SK-N-SH treated with all-trans-retinoic acid at 6 μM for 48 hours (cell line): ENCODE data around the gene STPG1.

Experiments
- ARNTL ChIP-seq: fragments of 450-650 bp; formaldehyde crosslinking; IDR thresholded peaks from 2 replicates; pipeline ENCODE4 v1.5.0; 2020; ENCODE audit warnings: low read depth, mild to moderate bottlenecking, moderate library complexity, borderline replicate concordance
- BACH2 ChIP-seq: fragments of 250-450 bp; sonication (Bioruptor Pico); IDR thresholded peaks from 2 replicates; pipeline ENCODE4 v1.9.0; 2021; ENCODE audit warnings: mild to moderate bottlenecking, borderline replicate concordance
- CSDC2 ChIP-seq: fragments of 250-450 bp; sonication (Bioruptor Pico); IDR thresholded peaks from 2 replicates; pipeline ENCODE4 v1.5.0; 2020; ENCODE audit warnings: mild to moderate bottlenecking, moderate library complexity
- GLIS3 ChIP-seq: fragments of 250-450 bp; sonication (Bioruptor Pico); IDR thresholded peaks from 2 replicates; pipeline ENCODE4 v1.5.0; 2020; ENCODE audit warnings: mild to moderate bottlenecking, moderate library complexity
- OSR1 ChIP-seq: fragments of 250-450 bp; sonication (Bioruptor Pico); IDR thresholded peaks from 2 replicates; pipeline ENCODE4 v1.8.0; 2022; ENCODE audit warnings: moderate library complexity, mild to moderate bottlenecking, inconsistent platforms
- PPARA ChIP-seq: fragments of 250-450 bp; sonication (Bioruptor Pico); IDR thresholded peaks from 2 replicates; pipeline ENCODE4 v1.5.0; 2020; ENCODE audit warnings: mild to moderate bottlenecking, borderline replicate concordance
- RARB ChIP-seq: fragments of 250-450 bp; sonication (Bioruptor Pico); IDR thresholded peaks from 2 replicates; pipeline ENCODE4 v1.8.0; 2021; ENCODE audit warnings: mild to moderate bottlenecking, moderate library complexity
- SNAI2 ChIP-seq: fragments of 250-450 bp; sonication (Bioruptor Pico); IDR thresholded peaks from 2 replicates; pipeline ENCODE4 v1.5.0; 2020; ENCODE audit warnings: mild to moderate bottlenecking, moderate library complexity
- TOX ChIP-seq: fragments of 250-450 bp; sonication (Bioruptor Pico); IDR thresholded peaks from 2 replicates; pipeline ENCODE4 v1.8.0; 2021; ENCODE audit warnings: mild to moderate bottlenecking, moderate library complexity, borderline replicate concordance
- ZNF565 ChIP-seq: fragments of 450-650 bp; formaldehyde crosslinking; conservative IDR thresholded peaks from 2 replicates; pipeline ENCODE4 v1.5.0; 2020; ENCODE audit warnings: low read depth, mild to moderate bottlenecking, moderate library complexity
- ZNF8 ChIP-seq: fragments of 450-650 bp; formaldehyde crosslinking; IDR thresholded peaks from 2 replicates; pipeline ENCODE4 v1.5.0; 2020; ENCODE audit warnings: mild to moderate bottlenecking, moderate library complexity
- TF ChIP-seq, protein P1 (sequence below): fragments of 250-450 bp; sonication (Bioruptor Pico); IDR thresholded peaks from 2 replicates; pipeline ENCODE4 v1.5.1; 2021; ENCODE audit warnings: mild to moderate bottlenecking, moderate library complexity
- TF ChIP-seq, protein P2 (sequence below): fragments of 250-450 bp; sonication (Bioruptor Pico); IDR thresholded peaks from 2 replicates; pipeline ENCODE4 v1.8.0; 2020; ENCODE audit warnings: mild to moderate bottlenecking, moderate library complexity, borderline replicate concordance

DNA sequence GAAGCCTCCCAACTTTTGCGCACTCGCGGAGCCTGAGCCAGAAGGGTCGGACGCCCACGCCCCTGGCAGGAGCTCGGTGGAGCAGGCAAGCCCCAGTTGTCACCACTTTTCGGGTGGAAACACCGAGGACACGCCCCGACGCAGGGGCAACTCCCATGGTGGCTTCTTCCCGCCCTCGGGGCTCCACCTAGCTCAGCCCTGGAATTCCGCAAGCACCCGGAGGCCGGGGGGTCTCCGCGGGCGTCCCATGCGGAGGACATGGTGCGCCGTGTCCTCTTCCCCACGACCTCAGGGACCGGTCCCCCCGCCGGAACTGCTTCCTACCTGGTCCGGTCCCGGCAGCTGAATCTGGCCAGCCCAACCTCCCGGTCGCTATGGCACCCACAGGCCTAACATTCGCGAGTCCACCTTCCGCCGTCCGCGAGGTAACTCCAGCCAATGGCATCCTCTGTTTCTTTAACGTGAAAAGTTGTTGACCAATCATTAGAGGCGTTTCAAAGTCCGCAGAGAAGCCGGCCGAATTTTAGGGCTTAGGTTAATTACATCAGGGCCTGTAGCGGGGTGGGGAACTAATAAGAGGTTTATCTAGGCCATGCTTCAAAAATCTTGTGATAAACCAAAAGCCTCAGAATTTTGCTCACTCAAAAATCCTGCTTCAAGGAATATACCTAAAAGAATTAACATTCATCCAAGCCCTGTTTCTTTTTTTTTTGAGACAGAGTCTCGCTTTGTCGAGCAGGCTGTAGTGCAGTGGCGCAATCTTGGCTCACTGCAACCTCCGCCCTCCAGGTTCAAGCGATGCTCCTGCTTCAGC lies at the start of gene STPG1:
- TF ChIP-seq SNAI2 (no peak), ZNF565 (CRISPR knock-in tag) (no peak), BACH2 (CRISPR knock-in tag) (no peak), PPARA (no peak), TOX (CRISPR knock-in tag) (no peak), CSDC2 (CRISPR knock-in tag) (no peak), RARB (CRISPR knock-in tag) (no peak), ARNTL (CRISPR knock-in tag) (no peak), GLIS3 (CRISPR knock-in tag) (no peak), OSR1 (no peak), ZNF8 (CRISPR knock-in tag) (no peak)
- TF ChIP-seq, protein P1, sequence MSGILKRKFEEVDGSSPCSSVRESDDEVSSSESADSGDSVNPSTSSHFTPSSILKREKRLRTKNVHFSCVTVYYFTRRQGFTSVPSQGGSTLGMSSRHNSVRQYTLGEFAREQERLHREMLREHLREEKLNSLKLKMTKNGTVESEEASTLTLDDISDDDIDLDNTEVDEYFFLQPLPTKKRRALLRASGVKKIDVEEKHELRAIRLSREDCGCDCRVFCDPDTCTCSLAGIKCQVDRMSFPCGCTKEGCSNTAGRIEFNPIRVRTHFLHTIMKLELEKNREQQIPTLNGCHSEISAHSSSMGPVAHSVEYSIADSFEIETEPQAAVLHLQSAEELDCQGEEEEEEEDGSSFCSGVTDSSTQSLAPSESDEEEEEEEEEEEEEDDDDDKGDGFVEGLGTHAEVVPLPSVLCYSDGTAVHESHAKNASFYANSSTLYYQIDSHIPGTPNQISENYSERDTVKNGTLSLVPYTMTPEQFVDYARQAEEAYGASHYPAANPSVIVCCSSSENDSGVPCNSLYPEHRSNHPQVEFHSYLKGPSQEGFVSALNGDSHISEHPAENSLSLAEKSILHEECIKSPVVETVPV (CRISPR knock-in tag) = no peak
- TF ChIP-seq, protein P2, sequence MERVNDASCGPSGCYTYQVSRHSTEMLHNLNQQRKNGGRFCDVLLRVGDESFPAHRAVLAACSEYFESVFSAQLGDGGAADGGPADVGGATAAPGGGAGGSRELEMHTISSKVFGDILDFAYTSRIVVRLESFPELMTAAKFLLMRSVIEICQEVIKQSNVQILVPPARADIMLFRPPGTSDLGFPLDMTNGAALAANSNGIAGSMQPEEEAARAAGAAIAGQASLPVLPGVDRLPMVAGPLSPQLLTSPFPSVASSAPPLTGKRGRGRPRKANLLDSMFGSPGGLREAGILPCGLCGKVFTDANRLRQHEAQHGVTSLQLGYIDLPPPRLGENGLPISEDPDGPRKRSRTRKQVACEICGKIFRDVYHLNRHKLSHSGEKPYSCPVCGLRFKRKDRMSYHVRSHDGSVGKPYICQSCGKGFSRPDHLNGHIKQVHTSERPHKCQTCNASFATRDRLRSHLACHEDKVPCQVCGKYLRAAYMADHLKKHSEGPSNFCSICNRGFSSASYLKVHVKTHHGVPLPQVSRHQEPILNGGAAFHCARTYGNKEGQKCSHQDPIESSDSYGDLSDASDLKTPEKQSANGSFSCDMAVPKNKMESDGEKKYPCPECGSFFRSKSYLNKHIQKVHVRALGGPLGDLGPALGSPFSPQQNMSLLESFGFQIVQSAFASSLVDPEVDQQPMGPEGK = no peak
